Breast epithelium (tissue), 4 donors: ENCODE data around the gene CBFA2T2. TPM values are rescaled to one million over a fixed set of nuclear protein-coding genes. Genes with fewer than 3 reads are reported as not detected.

Experiments used
- DNase-seq, 2 donors: peaks; one replicate each; pipeline ENCODE4 v3.0.0-alpha.2; 2019; ENCODE audit warnings: low spot score in 2 of 2
- H3K27ac ChIP-seq, 2 donors: fragments of 200-600 bp; sonication (generic) in 1 of 2; one replicate each; pipeline ENCODE4 v1.5.1; 2016 to 2019; ENCODE audit warnings: mild to moderate bottlenecking in 1 of 2
- H3K27me3 ChIP-seq, 2 donors: fragments of 200-600 bp; sonication (generic) in 1 of 2; one replicate each; pipeline versions ENCODE4 v1.5.1 to v1.6.0; 2017 to 2019; ENCODE audit warnings: control low read depth in 1 of 2, mild to moderate bottlenecking in 1 of 2
- H3K36me3 ChIP-seq: fragments of 200-600 bp; one replicate; pipeline ENCODE4 v1.5.1; 2019
- H3K4me1 ChIP-seq, 2 donors: fragments of 200-600 bp; sonication (generic); one replicate each; pipeline ENCODE4 v1.5.1; 2016 to 2019; ENCODE audit warnings: control low read depth in 1 of 2
- H3K4me3 ChIP-seq, 3 donors: fragments of 200-600 bp; sonication (generic); 1 replicate in 2 of 3; 2 replicates in 1 of 3; pipeline ENCODE4 v1.5.1; 2016 to 2019; ENCODE audit warnings: mild to moderate bottlenecking in 3 of 3, moderate library complexity in 2 of 3
- H3K9me3 ChIP-seq, 2 donors: fragments of 200-600 bp; sonication (generic) in 1 of 2; one replicate each; pipeline ENCODE4 v1.5.1; 2016 to 2019; ENCODE audit warnings: control low read depth in 1 of 2
- CTCF ChIP-seq, 3 donors: fragments of 450-650 bp; IDR thresholded peaks; one replicate each; pipeline ENCODE4 v1.5.1; 2016 to 2017; ENCODE audit warnings: antibody characterized with exemption in 3 of 3, mild to moderate bottlenecking in 3 of 3, moderate library complexity in 3 of 3
- POLR2A ChIP-seq: fragments of 450-650 bp; IDR thresholded peaks from one replicate; pipeline ENCODE4 v1.6.1; 2016; ENCODE audit warnings: antibody characterized with exemption, mild to moderate bottlenecking, moderate library complexity
- POLR2AphosphoS5 ChIP-seq, 3 donors: sonication (generic); formaldehyde crosslinking; IDR thresholded peaks; one replicate each; pipeline ENCODE4 v1.6.1; 2017; ENCODE audit warnings: antibody characterized with exemption in 3 of 3
- intact Hi-C: fragments of 100-400 bp; cut with DNase I; formaldehyde crosslinking; loops from one replicate; pipeline ENCODE4 v1.15.1; 2023; ENCODE audit warnings: low total_unique reads
- total RNA-seq, 3 donors: library from RNA; depleted of rRNA; stranded (reverse); fragments of >200 nt; gene quantifications; one replicate each; pipeline ENCODE4 v1.1.0, GENCODE V29; 2016

The CBFA2T2 gene
- total RNA-seq, 3 donors from 2014 or later = 10.9 to 20.9 (median 17.0) TPM

GRCh38 chr20:33465481-33466302 lies 24.2 kb upstream of the CBFA2T2 start:
- Histone ChIP-seq H3K4me3 (no peak overlapping the region), H3K27me3 (no peaks in the 10 kb centered on the region), H3K36me3 (no peaks in the 10 kb centered on the region), H3K27ac (no peak overlapping the region), H3K4me1 (no peaks in the 10 kb centered on the region), H3K9me3 (no peaks in the 10 kb centered on the region)
- intact Hi-C loops = loop anchor here (10.0 kb wide), 1 partner anchor 189 kb away; no protein-coding TSS in a partner anchor
- TF ChIP-seq POLR2A (no peak), CTCF (IDR thresholded peaks at IDR 0.05) (no peak), POLR2AphosphoS5 (IDR thresholded peaks at IDR 0.05) (no peak)
- DNase-seq = no peak

GRCh38 chr20:33466303-33466646 lies 23.6 kb upstream of the CBFA2T2 start:
- H3K4me3 ChIP-seq = no peak overlapping the region
- no peaks in the 10 kb centered on the region for H3K9me3 ChIP-seq
- DNase-seq = no peak
- H3K27me3 ChIP-seq = no peaks in the 10 kb centered on the region
- H3K4me1 ChIP-seq = no peaks in the 10 kb centered on the region
- no peak overlapping the region for H3K27ac ChIP-seq
- intact Hi-C loops = loop anchor here (10.0 kb wide), 1 partner anchor 189 kb away; no protein-coding TSS in a partner anchor
- no peaks in the 10 kb centered on the region for H3K36me3 ChIP-seq
- TF ChIP-seq POLR2A = no peak
- no peak for TF ChIP-seq POLR2AphosphoS5 (IDR thresholded peaks at IDR 0.05)
- no peak for TF ChIP-seq CTCF (IDR thresholded peaks at IDR 0.05)

- Histone ChIP-seq H3K4me3 (no peak overlapping the region), H3K36me3 (no peaks in the 10 kb centered on the region), H3K9me3 (no peaks in the 10 kb centered on the region), H3K27me3 (no peaks in the 10 kb centered on the region), H3K4me1 (no peaks in the 10 kb centered on the region), H3K27ac (no peak overlapping the region)
- TF ChIP-seq POLR2A = no peak
- TF ChIP-seq POLR2AphosphoS5 (IDR thresholded peaks at IDR 0.05) = no peak
- no peak for TF ChIP-seq CTCF (IDR thresholded peaks at IDR 0.05)
- DNase-seq = no peak
- intact Hi-C loops = no loop called here
These were observed 19.4 kb upstream of the CBFA2T2 start for GRCh38 chr20:33470457-33470856.

- TF ChIP-seq POLR2A = no peak
- TF ChIP-seq CTCF (IDR thresholded peaks at IDR 0.05) = no peak
- no peak for TF ChIP-seq POLR2AphosphoS5 (IDR thresholded peaks at IDR 0.05)
- Histone ChIP-seq H3K4me3 (no peak overlapping the region), H3K27me3 (no peaks in the 10 kb centered on the region), H3K27ac (no peak overlapping the region), H3K36me3 (no peaks in the 10 kb centered on the region), H3K4me1 (no peaks in the 10 kb centered on the region), H3K9me3 (no peaks in the 10 kb centered on the region)
- DNase-seq = no peak
- intact Hi-C loops = no loop called here
These were observed 19.0 kb upstream of the CBFA2T2 start for GRCh38 chr20:33470866-33471265.

- no peak for DNase-seq
- TF ChIP-seq POLR2AphosphoS5 (IDR thresholded peaks at IDR 0.05) (no peak), POLR2A (no peak), CTCF (IDR thresholded peaks at IDR 0.05) (no peak)
- Histone ChIP-seq H3K36me3 (no peaks in the 10 kb centered on the region), H3K4me3 (no peak overlapping the region), H3K27me3 (no peaks in the 10 kb centered on the region), H3K4me1 (no peaks in the 10 kb centered on the region), H3K9me3 (no peaks in the 10 kb centered on the region), H3K27ac (no peak overlapping the region)
- intact Hi-C loops = no loop called here
These were observed 16.9 kb upstream of the CBFA2T2 start for GRCh38 chr20:33472868-33473435.
